Endodermal cell (in vitro differentiated cells): ENCODE results near the gene CDH4. TPM values are rescaled to one million over a fixed set of nuclear protein-coding genes. Genes with fewer than 3 reads are reported as not detected.

Source experiments
- DNase-seq: peaks from one replicate; pipeline ENCODE4 v3.0.0-alpha.2; 2017
- H3K27ac ChIP-seq: 2 replicates; pipeline ENCODE4 v1.5.1; 2013; ENCODE audit warnings: mild to moderate bottlenecking, low read depth, low read length, moderate library complexity
- H3K27me3 ChIP-seq: 2 replicates; pipeline ENCODE4 v1.6.1; 2013; ENCODE audit warnings: mild to moderate bottlenecking, low read length, moderate library complexity; ENCODE audit not compliant: insufficient read depth, control insufficient read depth, poor library complexity, severe bottlenecking
- H3K36me3 ChIP-seq: 2 replicates; pipeline ENCODE4 v1.7.0; 2013; ENCODE audit warnings: mild to moderate bottlenecking, low read length, moderate library complexity; ENCODE audit not compliant: control insufficient read depth, insufficient read depth
- H3K4me1 ChIP-seq: one replicate; pipeline ENCODE4 v1.7.0; 2013; ENCODE audit warnings: low read length; ENCODE audit not compliant: control insufficient read depth, insufficient read depth
- H3K4me3 ChIP-seq: 2 replicates; pipeline ENCODE4 v1.5.1; 2013; ENCODE audit warnings: mild to moderate bottlenecking, low read length, moderate library complexity
- H3K9ac ChIP-seq: 2 replicates; pipeline ENCODE4 v1.6.1; 2013; ENCODE audit warnings: mild to moderate bottlenecking, low read length, moderate library complexity; ENCODE audit not compliant: poor library complexity, severe bottlenecking; ENCODE audit errors: extremely low read depth
- H3K9me3 ChIP-seq: 2 replicates; pipeline ENCODE4 v1.6.1; 2013; ENCODE audit warnings: mild to moderate bottlenecking, low read length, moderate library complexity; ENCODE audit not compliant: control insufficient read depth
- H3K27ac Mint-ChIP-seq: 2 replicates; pipeline ENCODE4 v1.8.0; 2020; ENCODE audit warnings: mixed read lengths
- H3K27me3 Mint-ChIP-seq: 2 replicates; pipeline ENCODE4 v1.8.0; 2021; ENCODE audit warnings: mild to moderate bottlenecking, mixed read lengths; ENCODE audit not compliant: insufficient read depth
- H3K36me3 Mint-ChIP-seq: 2 replicates; pipeline ENCODE4 v1.8.0; 2020; ENCODE audit warnings: low read depth, mixed read lengths
- H3K4me1 Mint-ChIP-seq: 2 replicates; pipeline ENCODE4 v1.8.0; 2020; ENCODE audit warnings: mixed read lengths
- H3K4me3 Mint-ChIP-seq: 2 replicates; pipeline ENCODE4 v1.8.0; 2020; ENCODE audit warnings: mild to moderate bottlenecking, moderate library complexity, mixed read lengths
- H3K9me3 Mint-ChIP-seq: 2 replicates; pipeline ENCODE4 v1.8.0; 2020; ENCODE audit warnings: mild to moderate bottlenecking, mixed read lengths
- WGBS, 2 experiments: methylation state at CpG; one replicate each; pipeline versions ENCODE4 v1.1.5 to v1.1.7; 2013; ENCODE audit warnings: missing lambda C conversion rate in 2 of 2, mixed read lengths in 1 of 2; ENCODE audit not compliant: insufficient coverage in 1 of 2, insufficient read length in 1 of 2; 5-methylcytosine and 5-hydroxymethylcytosine counted together
- total RNA-seq, 2 donors: library from RNA; stranded (reverse); fragmentation: NEBNext Ultra II Directional in 1 of 2; extraction: Animal tissue kit (Norgen Biotek cat#: 25700) in 1 of 2; gene quantifications; 2 replicates in 1 of 2; 3 replicates in 1 of 2; pipeline ENCODE4 v1.2.1, GENCODE V29; 2021
- TF ChIP-seq, protein P1 (sequence below): fragments of 200-600 bp; sonication (generic); conservative IDR thresholded peaks from 2 replicates; pipeline ENCODE4 v1.5.0; 2021; ENCODE audit warnings: antibody characterized with exemption, mild to moderate bottlenecking

The CDH4 gene
- total RNA-seq, 2 donors from 2014 or later, result 1.8 to 5.8 TPM

DNA sequence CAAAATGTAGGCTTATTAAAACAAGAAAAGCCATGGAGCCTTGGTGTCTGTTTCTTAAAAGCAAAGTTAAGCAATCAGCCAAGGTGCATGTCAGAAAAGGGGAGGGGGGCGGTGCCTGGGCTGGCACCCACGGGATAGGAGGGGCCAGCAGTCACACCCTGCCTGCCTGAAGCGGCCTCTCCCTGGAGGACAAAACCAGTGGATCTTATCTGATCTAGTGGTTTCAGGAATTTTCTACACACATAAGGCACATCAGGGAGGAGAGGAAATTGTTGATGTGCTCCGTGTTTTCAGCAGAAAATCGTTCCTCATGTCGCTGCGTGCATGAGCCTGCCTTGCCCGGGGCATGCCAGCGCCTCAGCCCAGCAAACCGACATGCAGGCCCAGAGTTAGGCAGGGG, 537.3 kb downstream of the CDH4 start:
- 91 to 94% methylated on average over 10 of the region's 10 CpGs for WGBS, 2 experiments
- no peak for DNase-seq
- H3K9me3 Mint-ChIP-seq, result no peaks in the 10 kb centered on the region
- TF ChIP-seq, protein P1, sequence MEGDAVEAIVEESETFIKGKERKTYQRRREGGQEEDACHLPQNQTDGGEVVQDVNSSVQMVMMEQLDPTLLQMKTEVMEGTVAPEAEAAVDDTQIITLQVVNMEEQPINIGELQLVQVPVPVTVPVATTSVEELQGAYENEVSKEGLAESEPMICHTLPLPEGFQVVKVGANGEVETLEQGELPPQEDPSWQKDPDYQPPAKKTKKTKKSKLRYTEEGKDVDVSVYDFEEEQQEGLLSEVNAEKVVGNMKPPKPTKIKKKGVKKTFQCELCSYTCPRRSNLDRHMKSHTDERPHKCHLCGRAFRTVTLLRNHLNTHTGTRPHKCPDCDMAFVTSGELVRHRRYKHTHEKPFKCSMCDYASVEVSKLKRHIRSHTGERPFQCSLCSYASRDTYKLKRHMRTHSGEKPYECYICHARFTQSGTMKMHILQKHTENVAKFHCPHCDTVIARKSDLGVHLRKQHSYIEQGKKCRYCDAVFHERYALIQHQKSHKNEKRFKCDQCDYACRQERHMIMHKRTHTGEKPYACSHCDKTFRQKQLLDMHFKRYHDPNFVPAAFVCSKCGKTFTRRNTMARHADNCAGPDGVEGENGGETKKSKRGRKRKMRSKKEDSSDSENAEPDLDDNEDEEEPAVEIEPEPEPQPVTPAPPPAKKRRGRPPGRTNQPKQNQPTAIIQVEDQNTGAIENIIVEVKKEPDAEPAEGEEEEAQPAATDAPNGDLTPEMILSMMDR, result no peak
- Histone ChIP-seq H3K4me3 (no peak overlapping the region), H3K9ac (no peak overlapping the region), H3K36me3 (no peaks in the 10 kb centered on the region), H3K27me3 (no peaks in the 10 kb centered on the region), H3K27ac (no peak overlapping the region), H3K4me1 (no peaks in the 10 kb centered on the region), H3K9me3 (no peaks in the 10 kb centered on the region)
- no peaks in the 10 kb centered on the region for H3K4me1 Mint-ChIP-seq
- H3K4me3 Mint-ChIP-seq, result no peak overlapping the region
- no peaks in the 10 kb centered on the region for H3K36me3 Mint-ChIP-seq
- no peak overlapping the region for H3K27ac Mint-ChIP-seq
- peaks cover 22% of the 10 kb centered on the region for H3K27me3 Mint-ChIP-seq

DNA sequence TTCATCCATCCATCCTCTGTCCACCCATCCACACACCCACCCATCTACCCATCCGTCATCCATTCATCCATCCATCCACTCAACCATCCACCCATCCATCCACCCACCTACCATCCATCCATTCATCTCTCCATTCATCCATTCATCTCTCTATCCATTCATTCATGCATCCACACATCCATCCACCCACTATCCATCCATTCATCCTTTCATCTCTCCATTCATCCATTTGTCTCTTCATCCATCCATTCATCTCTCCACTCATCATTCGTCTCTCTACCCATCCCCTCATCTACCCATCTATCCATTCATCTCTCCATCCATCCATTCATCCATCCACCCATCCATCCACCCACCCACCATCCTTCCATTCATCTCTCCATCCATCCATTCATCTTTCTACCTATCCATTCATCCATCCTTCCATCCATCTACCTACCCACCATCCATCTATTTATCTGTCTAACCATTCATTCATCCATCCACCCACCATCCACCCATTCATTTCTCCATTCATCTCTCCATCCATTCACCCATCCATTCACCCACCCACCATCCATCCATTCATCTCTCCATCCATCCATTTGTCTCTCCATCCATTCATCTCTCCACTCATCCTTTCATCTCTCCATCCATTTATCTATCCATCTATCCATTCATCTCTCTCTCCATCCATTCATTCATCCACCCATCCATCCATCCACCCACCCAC, 538.2 kb downstream of the CDH4 start:
- WGBS, 2 experiments, result 89 to 95% methylated on average over 2 of the region's 2 CpGs
- H3K4me1 Mint-ChIP-seq, result no peaks in the 10 kb centered on the region
- TF ChIP-seq, protein P1, result no peak

GRCh38 chr20:61791995-61792394, 539.9 kb downstream of the CDH4 start:
- TF ChIP-seq, protein P1, result no peak
- Histone ChIP-seq H3K27me3 (no peaks in the 10 kb centered on the region), H3K9ac (no peak overlapping the region), H3K27ac (no peak overlapping the region), H3K4me1 (no peaks in the 10 kb centered on the region), H3K36me3 (no peaks in the 10 kb centered on the region), H3K9me3 (no peaks in the 10 kb centered on the region), H3K4me3 (no peak overlapping the region)
- no peaks in the 10 kb centered on the region for H3K36me3 Mint-ChIP-seq
- no peak overlapping the region for H3K4me3 Mint-ChIP-seq
- 92 to 100% methylated on average over 4 to 6 of the region's 6 CpGs for WGBS, 2 experiments
- H3K9me3 Mint-ChIP-seq, result no peaks in the 10 kb centered on the region
- peaks cover 18% of the 10 kb centered on the region for H3K27me3 Mint-ChIP-seq
- H3K27ac Mint-ChIP-seq, result no peak overlapping the region
- H3K4me1 Mint-ChIP-seq, result no peaks in the 10 kb centered on the region
- no peak for DNase-seq

More for the DNA sequence above, 538.2 kb downstream of the CDH4 start:
- Mint-ChIP-seq H3K27me3 (peaks cover 24% of the 10 kb centered on the region), H3K36me3 (no peaks in the 10 kb centered on the region), H3K27ac (no peak overlapping the region), H3K9me3 (no peaks in the 10 kb centered on the region), H3K4me3 (no peak overlapping the region)
- H3K36me3 ChIP-seq, result no peaks in the 10 kb centered on the region
- no peaks in the 10 kb centered on the region for H3K9me3 ChIP-seq
- H3K27ac ChIP-seq, result no peak overlapping the region
- no peak for DNase-seq
- H3K9ac ChIP-seq, result no peak overlapping the region
- no peaks in the 10 kb centered on the region for H3K27me3 ChIP-seq
- H3K4me3 ChIP-seq, result no peak overlapping the region
- no peaks in the 10 kb centered on the region for H3K4me1 ChIP-seq
